ENCODE data around the gene A3GALT2. TPM values are rescaled to one million over a fixed set of nuclear protein-coding genes. Genes with fewer than 3 reads are reported as not detected.

The A3GALT2 gene
- total RNA-seq, 1 donor from 2014 or later, result not detected

- intact Hi-C loops (cut with DNase I), result loop anchor here (1.0 to 2.0 kb wide), 2 partner anchors 13 to 80 kb away; partner anchors contain the start of gene PHC2
- H3K27me3 ChIP-seq, result no peaks in the 10 kb centered on the region
- peaks cover 0 to 5% of the 10 kb centered on the region in 2 donors for H3K36me3 ChIP-seq
- no peaks in the 10 kb centered on the region for H3K9me3 ChIP-seq
- H3K4me3 ChIP-seq, result peak overlapping the region; percentile 69 to 71
- no peak for DNase-seq (ENCODE audit: low spot score in 2 of 2)
- H3K4me1 ChIP-seq, result peaks cover 0 to 16% of the 10 kb centered on the region in 2 donors
- peak overlapping the region; percentile 81 to 85 for H3K27ac ChIP-seq
- no peak for TF ChIP-seq CTCF (IDR thresholded peaks at IDR 0.05)
These were observed 29.8 kb upstream of the A3GALT2 start for GRCh38 chr1:33350611-33351280.

GRCh38 chr1:33349778-33350610 is 29.1 kb upstream of the A3GALT2 start:
- H3K36me3 ChIP-seq, result peaks cover 0 to 4% of the 10 kb centered on the region in 2 donors
- intact Hi-C loops (cut with DNase I), result loop anchor here (1.0 to 10.0 kb wide), 5 partner anchors 13 to 1395 kb away; partner anchors contain the start of genes PHC2, TRIM62 and ZSCAN20
- TF ChIP-seq CTCF (IDR thresholded peaks at IDR 0.05), result no peak
- peak in 1 of 2 donors; percentile 93 for DNase-seq (ENCODE audit: low spot score in 2 of 2)
- H3K4me1 ChIP-seq, result peaks cover 6 to 23% of the 10 kb centered on the region in 2 donors
- H3K4me3 ChIP-seq, result peak overlapping the region; percentile 71 to 99
- H3K27ac ChIP-seq, result peak overlapping the region; percentile 81 to 85
- no peaks in the 10 kb centered on the region for H3K9me3 ChIP-seq
- no peaks in the 10 kb centered on the region for H3K27me3 ChIP-seq

- intact Hi-C loops (cut with DNase I), result loop anchor here (5.0 to 10.0 kb wide), 3 partner anchors 123 to 1394 kb away; partner anchors contain the start of genes TRIM62 and ZSCAN20
- peak in 1 of 3 experiments; percentile 4 for TF ChIP-seq CTCF (IDR thresholded peaks at IDR 0.05)
- H3K4me1 ChIP-seq, result peaks cover 12 to 31% of the 10 kb centered on the region in 2 donors
- no peaks in the 10 kb centered on the region for H3K27me3 ChIP-seq
- DNase-seq (ENCODE audit: low spot score in 2 of 2), result no peak
- peak overlapping the region; percentile 91 to 100 for H3K27ac ChIP-seq
- H3K36me3 ChIP-seq, result peaks cover 0 to 7% of the 10 kb centered on the region in 2 donors
- H3K9me3 ChIP-seq, result no peaks in the 10 kb centered on the region
- H3K4me3 ChIP-seq, result peak overlapping the region; percentile 87 to 99
These were observed 28.3 kb upstream of the A3GALT2 start for GRCh38 chr1:33349081-33349759.

GRCh38 chr1:33348676-33349080 is 27.8 kb upstream of the A3GALT2 start:
- Histone ChIP-seq H3K27ac (peak overlapping the region; percentile 91 to 100), H3K27me3 (no peaks in the 10 kb centered on the region), H3K9me3 (no peaks in the 10 kb centered on the region), H3K4me1 (peaks cover 12 to 36% of the 10 kb centered on the region in 2 donors), H3K36me3 (peaks cover 0 to 11% of the 10 kb centered on the region in 2 donors), H3K4me3 (peak overlapping the region; percentile 87 to 99)
- DNase-seq (ENCODE audit: low spot score in 2 of 2), result no peak
- TF ChIP-seq CTCF (IDR thresholded peaks at IDR 0.05), result no peak
- intact Hi-C loops (cut with DNase I), result loop anchor here (5.0 to 10.0 kb wide), 3 partner anchors 124 to 1394 kb away; partner anchors contain the start of genes TRIM62 and ZSCAN20

GRCh38 chr1:33348194-33348593 is 27.3 kb upstream of the A3GALT2 start:
- no peaks in the 10 kb centered on the region for H3K9me3 ChIP-seq
- H3K4me1 ChIP-seq, result peaks cover 12 to 40% of the 10 kb centered on the region in 2 donors
- peak overlapping the region; percentile 91 to 100 for H3K27ac ChIP-seq
- H3K36me3 ChIP-seq, result peaks cover 0 to 14% of the 10 kb centered on the region in 2 donors
- no peaks in the 10 kb centered on the region for H3K27me3 ChIP-seq
- intact Hi-C loops (cut with DNase I), result loop anchor here (5.0 to 10.0 kb wide), 3 partner anchors 124 to 1393 kb away; partner anchors contain the start of genes TRIM62 and ZSCAN20
- DNase-seq (ENCODE audit: low spot score in 2 of 2), result no peak
- no peak for TF ChIP-seq CTCF (IDR thresholded peaks at IDR 0.05)
- peak overlapping the region; percentile 87 to 99 for H3K4me3 ChIP-seq
